ENCODE results near the gene PLSCR3. TPM values are rescaled to one million over a fixed set of nuclear protein-coding genes. Genes with fewer than 3 reads are reported as not detected.

The PLSCR3 gene
- total RNA-seq, 1 experiment from 2014 or later = 31.5 TPM

GRCh38 chr17:7407082-7407481, 12.8 kb upstream of the PLSCR3 start:
- Mint-ChIP-seq H3K4me1 (peaks cover 24 to 32% of the 10 kb centered on the region in 2 experiments), H3K4me3 (peak overlapping the region in 1 of 2 experiments; percentile 96; a peak in 3 of 5 replicates), H3K27me3 (ENCODE audit: low read depth) (no peaks in the 10 kb centered on the region), H3K27ac (peak overlapping the region in 1 of 3 experiments; percentile 24; a peak in 2 of 7 replicates), H3K9me3 (peaks cover 0 to 2% of the 10 kb centered on the region in 2 experiments; a peak in 1 of 5 replicates), H3K36me3 (ENCODE audit: insufficient read depth in 1 of 3, low read depth in 3 of 3) (peaks cover 16 to 26% (median 25%) of the 10 kb centered on the region in 3 experiments)
- Histone ChIP-seq H3K23me2 (ENCODE audit: insufficient read length, low read depth, low read length, poor library complexity, severe bottlenecking) (peaks cover 5% of the 10 kb centered on the region), H2AK5ac (ENCODE audit: insufficient read length, low read length) (no peak overlapping the region), H4K8ac (replicated peaks; ENCODE audit: insufficient read length, low read depth, low read length) (no peak overlapping the region), H3K4me1 (ENCODE audit: insufficient read depth, low read length) (no peaks in the 10 kb centered on the region; the same call in 1 of the 2 replicates), H3K27ac (ENCODE audit: insufficient read length, low read depth, low read length) (no peak overlapping the region), H4K20me1 (ENCODE audit: control insufficient read depth, insufficient read depth, insufficient read length) (no peaks in the 10 kb centered on the region), H3K18ac (ENCODE audit: insufficient read length, low read depth, low read length) (no peak overlapping the region), H2BK20ac (ENCODE audit: low read depth, low read length, poor library complexity, severe bottlenecking) (no peak overlapping the region), H4K91ac (ENCODE audit: insufficient read length, low read depth, low read length) (no peak overlapping the region), H2BK12ac (ENCODE audit: insufficient read length, low read depth, low read length) (no peak overlapping the region), H3K14ac (ENCODE audit: insufficient read depth, low read length) (no peak overlapping the region), H3K23ac (ENCODE audit: insufficient read length, low read depth, low read length) (no peak overlapping the region), H2BK15ac (ENCODE audit: low read depth, low read length) (no peak overlapping the region), H2BK5ac (ENCODE audit: insufficient read length, low read length) (no peak overlapping the region), H3K4ac (ENCODE audit: low read depth, low read length) (no peak overlapping the region), H3K56ac (ENCODE audit: insufficient read length, low read depth, low read length) (no peak overlapping the region), H3K79me2 (ENCODE audit: insufficient read depth, low read length) (no peaks in the 10 kb centered on the region), H2BK120ac (ENCODE audit: low read depth, low read length, poor library complexity, severe bottlenecking) (no peak overlapping the region), H3K9ac (ENCODE audit: extremely low read depth, insufficient read length, low read length) (no peak overlapping the region), H4K5ac (ENCODE audit: insufficient read length, low read depth, low read length) (no peak overlapping the region), H3K27me3 (ENCODE audit: insufficient read depth, low read length) (no peaks in the 10 kb centered on the region), H3K4me2 (ENCODE audit: insufficient read depth, insufficient read length, low read length) (no peak overlapping the region), H3K79me1 (ENCODE audit: insufficient read depth, low read depth, low read length, poor library complexity, severe bottlenecking) (no peaks in the 10 kb centered on the region), H3T11ph (ENCODE audit: low read length) (no peak overlapping the region), H2AFZ (ENCODE audit: low read length) (no peak overlapping the region), H3K9me3 (ENCODE audit: control insufficient read depth, low read depth, low read length) (no peaks in the 10 kb centered on the region)
- DNase-seq = no peak
- TF ChIP-seq, protein P1, sequence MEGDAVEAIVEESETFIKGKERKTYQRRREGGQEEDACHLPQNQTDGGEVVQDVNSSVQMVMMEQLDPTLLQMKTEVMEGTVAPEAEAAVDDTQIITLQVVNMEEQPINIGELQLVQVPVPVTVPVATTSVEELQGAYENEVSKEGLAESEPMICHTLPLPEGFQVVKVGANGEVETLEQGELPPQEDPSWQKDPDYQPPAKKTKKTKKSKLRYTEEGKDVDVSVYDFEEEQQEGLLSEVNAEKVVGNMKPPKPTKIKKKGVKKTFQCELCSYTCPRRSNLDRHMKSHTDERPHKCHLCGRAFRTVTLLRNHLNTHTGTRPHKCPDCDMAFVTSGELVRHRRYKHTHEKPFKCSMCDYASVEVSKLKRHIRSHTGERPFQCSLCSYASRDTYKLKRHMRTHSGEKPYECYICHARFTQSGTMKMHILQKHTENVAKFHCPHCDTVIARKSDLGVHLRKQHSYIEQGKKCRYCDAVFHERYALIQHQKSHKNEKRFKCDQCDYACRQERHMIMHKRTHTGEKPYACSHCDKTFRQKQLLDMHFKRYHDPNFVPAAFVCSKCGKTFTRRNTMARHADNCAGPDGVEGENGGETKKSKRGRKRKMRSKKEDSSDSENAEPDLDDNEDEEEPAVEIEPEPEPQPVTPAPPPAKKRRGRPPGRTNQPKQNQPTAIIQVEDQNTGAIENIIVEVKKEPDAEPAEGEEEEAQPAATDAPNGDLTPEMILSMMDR (conservative IDR thresholded peaks at IDR 0.05) = no peak
- no CpG with 5 or more reads among the region's 13 CpGs for WGBS (ENCODE audit: extremely low coverage, insufficient read length, low lambda C conversion rate)

Measured in H9 (cell line).